A549 (cell line): Measurements from ENCODE around the gene SHC3.

Experiments used
- CEBPB ChIP-seq, 2 experiments: fragments of >200 bp in 1 of 2; sonication (Bioruptor Twin) in 1 of 2; formaldehyde crosslinking in 1 of 2; IDR thresholded peaks; 2 replicates each; pipeline ENCODE4 v1.6.1; 2012 to 2016
- CHD2 ChIP-seq: fragments of 150-350 bp; IDR thresholded peaks from 2 replicates; pipeline ENCODE4 v1.6.1; 2014; ENCODE audit warnings: low read length; ENCODE audit not compliant: partially characterized antibody
- EP300 ChIP-seq, 2 experiments: fragments of >200 bp; sonication (Bioruptor Twin); formaldehyde crosslinking; IDR thresholded peaks; 2 replicates in 1 of 2; 3 replicates in 1 of 2; pipeline ENCODE4 v1.6.1; 2016 to 2017
- MYC ChIP-seq: IDR thresholded peaks from 2 replicates; pipeline ENCODE4 v1.6.1; 2012; ENCODE audit warnings: mild to moderate bottlenecking, inconsistent platforms, low read length, improper control_type of control experiment, borderline replicate concordance
- NR3C1 ChIP-seq: fragments of >200 bp; sonication (Bioruptor Twin); formaldehyde crosslinking; IDR thresholded peaks from 3 replicates; pipeline ENCODE4 v1.6.1; 2017
- POLR2A ChIP-seq: IDR thresholded peaks from 2 replicates; pipeline ENCODE4 v1.6.1; 2012; ENCODE audit warnings: mild to moderate bottlenecking, low read length
- RCOR1 ChIP-seq: fragments of 150-350 bp; IDR thresholded peaks from 2 replicates; pipeline ENCODE4 v1.6.1; 2014; ENCODE audit warnings: antibody characterized with exemption, low read length, low read depth
- SMC3 ChIP-seq: fragments of >200 bp; sonication (Bioruptor Twin); formaldehyde crosslinking; IDR thresholded peaks from 3 replicates; pipeline ENCODE4 v1.6.1; 2018; ENCODE audit warnings: inconsistent platforms
- SREBF2 ChIP-seq: fragments of 450-650 bp; IDR thresholded peaks from 2 replicates; pipeline ENCODE4 v1.6.1; 2014; ENCODE audit warnings: mild to moderate bottlenecking, moderate library complexity
- TF ChIP-seq, protein P1 (sequence below): fragments of 200-600 bp; sonication (generic); IDR thresholded peaks from 2 replicates; pipeline ENCODE4 v1.6.1; 2016; ENCODE audit warnings: antibody characterized with exemption, mild to moderate bottlenecking, moderate library complexity
- TF ChIP-seq, protein P2 (sequence below): fragments of >200 bp; sonication (Bioruptor Twin); formaldehyde crosslinking; IDR thresholded peaks from 3 replicates; pipeline ENCODE4 v1.5.1; 2016

DNA sequence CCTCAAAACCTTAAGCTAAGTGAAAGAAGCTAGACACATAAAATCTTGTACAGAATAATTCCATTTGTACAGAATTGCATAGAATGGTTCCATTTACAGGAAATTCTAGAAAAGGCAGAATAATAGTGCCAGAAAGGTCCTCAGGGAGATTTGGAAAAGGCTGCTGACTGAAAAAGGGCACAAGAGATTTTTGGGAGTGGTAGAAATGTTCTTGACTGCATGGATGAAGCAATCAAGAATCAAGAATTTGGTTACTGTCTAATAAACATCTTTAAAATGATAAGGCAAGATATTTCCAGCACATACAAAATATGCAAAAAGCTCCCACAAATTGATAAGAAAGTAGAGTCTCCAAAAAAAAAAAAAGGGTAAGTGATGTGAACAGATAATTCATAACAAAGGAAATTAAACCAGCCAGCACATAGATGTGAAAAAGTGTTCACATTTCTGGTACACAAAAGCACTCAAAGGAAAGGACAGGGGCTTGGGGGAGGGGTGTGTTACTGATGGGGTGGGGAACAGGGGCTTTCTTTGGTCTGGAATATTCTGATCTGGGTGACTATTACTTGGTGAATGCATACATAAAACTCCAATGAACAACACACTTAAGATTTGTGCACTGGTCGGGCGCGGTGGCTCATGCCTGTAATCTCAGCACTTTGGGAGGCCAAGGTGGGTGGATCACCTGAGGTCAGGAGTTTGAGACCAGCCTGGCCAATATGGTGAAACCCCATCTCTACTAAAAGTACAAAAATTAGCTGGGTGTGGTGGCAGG is 85.2 kb downstream of the SHC3 start:
- TF ChIP-seq SMC3 (no peak), NR3C1 (no peak), POLR2A (no peak), CEBPB (IDR thresholded peaks at IDR 0.05) (no peak), EP300 (IDR thresholded peaks at IDR 0.05) (no peak), CHD2 (no peak), MYC (no peak), SREBF2 (no peak), RCOR1 (no peak)
- TF ChIP-seq, protein P1, sequence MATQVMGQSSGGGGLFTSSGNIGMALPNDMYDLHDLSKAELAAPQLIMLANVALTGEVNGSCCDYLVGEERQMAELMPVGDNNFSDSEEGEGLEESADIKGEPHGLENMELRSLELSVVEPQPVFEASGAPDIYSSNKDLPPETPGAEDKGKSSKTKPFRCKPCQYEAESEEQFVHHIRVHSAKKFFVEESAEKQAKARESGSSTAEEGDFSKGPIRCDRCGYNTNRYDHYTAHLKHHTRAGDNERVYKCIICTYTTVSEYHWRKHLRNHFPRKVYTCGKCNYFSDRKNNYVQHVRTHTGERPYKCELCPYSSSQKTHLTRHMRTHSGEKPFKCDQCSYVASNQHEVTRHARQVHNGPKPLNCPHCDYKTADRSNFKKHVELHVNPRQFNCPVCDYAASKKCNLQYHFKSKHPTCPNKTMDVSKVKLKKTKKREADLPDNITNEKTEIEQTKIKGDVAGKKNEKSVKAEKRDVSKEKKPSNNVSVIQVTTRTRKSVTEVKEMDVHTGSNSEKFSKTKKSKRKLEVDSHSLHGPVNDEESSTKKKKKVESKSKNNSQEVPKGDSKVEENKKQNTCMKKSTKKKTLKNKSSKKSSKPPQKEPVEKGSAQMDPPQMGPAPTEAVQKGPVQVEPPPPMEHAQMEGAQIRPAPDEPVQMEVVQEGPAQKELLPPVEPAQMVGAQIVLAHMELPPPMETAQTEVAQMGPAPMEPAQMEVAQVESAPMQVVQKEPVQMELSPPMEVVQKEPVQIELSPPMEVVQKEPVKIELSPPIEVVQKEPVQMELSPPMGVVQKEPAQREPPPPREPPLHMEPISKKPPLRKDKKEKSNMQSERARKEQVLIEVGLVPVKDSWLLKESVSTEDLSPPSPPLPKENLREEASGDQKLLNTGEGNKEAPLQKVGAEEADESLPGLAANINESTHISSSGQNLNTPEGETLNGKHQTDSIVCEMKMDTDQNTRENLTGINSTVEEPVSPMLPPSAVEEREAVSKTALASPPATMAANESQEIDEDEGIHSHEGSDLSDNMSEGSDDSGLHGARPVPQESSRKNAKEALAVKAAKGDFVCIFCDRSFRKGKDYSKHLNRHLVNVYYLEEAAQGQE = no peak
- TF ChIP-seq, protein P2, sequence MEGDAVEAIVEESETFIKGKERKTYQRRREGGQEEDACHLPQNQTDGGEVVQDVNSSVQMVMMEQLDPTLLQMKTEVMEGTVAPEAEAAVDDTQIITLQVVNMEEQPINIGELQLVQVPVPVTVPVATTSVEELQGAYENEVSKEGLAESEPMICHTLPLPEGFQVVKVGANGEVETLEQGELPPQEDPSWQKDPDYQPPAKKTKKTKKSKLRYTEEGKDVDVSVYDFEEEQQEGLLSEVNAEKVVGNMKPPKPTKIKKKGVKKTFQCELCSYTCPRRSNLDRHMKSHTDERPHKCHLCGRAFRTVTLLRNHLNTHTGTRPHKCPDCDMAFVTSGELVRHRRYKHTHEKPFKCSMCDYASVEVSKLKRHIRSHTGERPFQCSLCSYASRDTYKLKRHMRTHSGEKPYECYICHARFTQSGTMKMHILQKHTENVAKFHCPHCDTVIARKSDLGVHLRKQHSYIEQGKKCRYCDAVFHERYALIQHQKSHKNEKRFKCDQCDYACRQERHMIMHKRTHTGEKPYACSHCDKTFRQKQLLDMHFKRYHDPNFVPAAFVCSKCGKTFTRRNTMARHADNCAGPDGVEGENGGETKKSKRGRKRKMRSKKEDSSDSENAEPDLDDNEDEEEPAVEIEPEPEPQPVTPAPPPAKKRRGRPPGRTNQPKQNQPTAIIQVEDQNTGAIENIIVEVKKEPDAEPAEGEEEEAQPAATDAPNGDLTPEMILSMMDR = no peak
